ENCODE measurements around the gene MID1.

Gene MID1

DNA sequence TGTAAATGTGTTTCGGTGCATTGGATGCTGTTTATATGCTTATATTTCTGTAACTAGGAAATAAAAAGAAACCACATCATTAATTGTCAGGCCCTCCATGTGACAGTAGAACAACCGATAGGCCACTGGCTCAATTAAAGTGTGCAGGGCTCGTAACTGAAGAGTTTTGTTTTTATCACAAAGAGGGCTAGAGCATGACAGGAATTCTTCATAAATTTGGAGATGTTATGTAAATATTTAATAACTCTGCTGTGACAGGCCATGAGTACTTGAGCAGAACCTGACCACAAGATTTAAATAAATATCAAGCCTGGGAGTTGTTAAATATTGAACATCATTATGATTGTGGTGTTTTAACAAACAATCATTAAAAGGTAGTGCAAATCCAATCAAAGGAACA, 55.9 kb downstream of the MID1 start:
- Histone ChIP-seq H3K27me3 (ENCODE audit: insufficient read depth, low read length) (no peaks in the 10 kb centered on the region), H3K4me1 (ENCODE audit: control insufficient read depth, insufficient read depth, low read length, unreplicated experiment) (peaks cover 7% of the 10 kb centered on the region), H3K79me2 (ENCODE audit: control insufficient read depth, insufficient read depth, low read length, unreplicated experiment) (peaks cover 29% of the 10 kb centered on the region), H2AFZ (ENCODE audit: low read length, unreplicated experiment) (no peak overlapping the region), H3K36me3 (ENCODE audit: insufficient read depth, low read length) (peaks cover 20% of the 10 kb centered on the region), H3K4me3 (ENCODE audit: low read depth, low read length) (no peak overlapping the region), H3K27ac (ENCODE audit: low read depth, low read length) (no peak overlapping the region)

DNA sequence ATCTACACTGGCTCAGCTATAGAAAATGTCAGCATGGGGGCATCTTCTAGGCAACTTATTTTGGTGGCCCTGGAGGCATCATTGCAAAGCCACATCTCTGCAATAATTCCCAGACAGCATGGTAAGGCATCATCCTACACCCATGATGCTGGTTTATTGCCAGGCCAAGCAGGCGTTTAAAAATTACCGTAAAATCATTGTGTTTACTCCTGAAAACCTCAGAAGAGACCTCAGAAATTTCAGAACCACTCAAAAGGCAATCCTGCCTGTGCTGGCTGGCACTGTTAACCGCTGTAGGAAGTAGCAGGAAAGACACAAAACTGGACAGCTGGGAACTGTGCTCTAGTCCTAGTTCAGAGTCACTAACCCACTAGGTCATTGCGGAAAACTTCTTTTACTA, 63.2 kb downstream of the MID1 start:
- H3K79me2 ChIP-seq (ENCODE audit: control insufficient read depth, insufficient read depth, low read length, unreplicated experiment), result peaks cover 37% of the 10 kb centered on the region
- H3K27me3 ChIP-seq (ENCODE audit: insufficient read depth, low read length), result no peaks in the 10 kb centered on the region

DNA sequence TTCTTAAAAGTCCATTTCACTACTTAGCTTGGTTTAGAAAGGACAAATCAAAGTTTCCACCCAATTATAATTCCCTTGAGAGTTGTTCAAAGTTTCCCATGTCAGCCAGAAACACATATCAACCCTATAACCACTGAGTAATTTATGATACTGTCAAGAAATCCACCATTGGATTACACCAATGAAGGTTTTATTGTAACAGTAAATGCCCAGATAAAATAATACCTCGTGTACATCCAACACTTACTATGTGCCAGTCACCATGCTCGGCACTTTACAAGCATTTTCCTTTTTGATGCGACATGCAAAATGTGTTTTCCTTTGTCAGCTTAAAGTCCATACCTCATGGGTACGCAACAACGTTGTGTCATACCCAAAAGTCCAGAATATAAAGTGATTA, 64.0 kb downstream of the MID1 start:
- Histone ChIP-seq H2AFZ (ENCODE audit: low read length, unreplicated experiment) (no peak overlapping the region), H3K27me3 (ENCODE audit: insufficient read depth, low read length) (no peaks in the 10 kb centered on the region), H3K79me2 (ENCODE audit: control insufficient read depth, insufficient read depth, low read length, unreplicated experiment) (peaks cover 37% of the 10 kb centered on the region), H3K4me3 (ENCODE audit: low read depth, low read length) (no peak overlapping the region), H3K36me3 (ENCODE audit: insufficient read depth, low read length) (no peaks in the 10 kb centered on the region), H3K27ac (ENCODE audit: low read depth, low read length) (no peak overlapping the region), H3K4me1 (ENCODE audit: control insufficient read depth, insufficient read depth, low read length, unreplicated experiment) (no peaks in the 10 kb centered on the region)

More for the DNA sequence above, 63.2 kb downstream of the MID1 start:
- no peak overlapping the region for H2AFZ ChIP-seq (ENCODE audit: low read length, unreplicated experiment)
- no peaks in the 10 kb centered on the region for H3K36me3 ChIP-seq (ENCODE audit: insufficient read depth, low read length)
- H3K4me1 ChIP-seq (ENCODE audit: control insufficient read depth, insufficient read depth, low read length, unreplicated experiment), result no peaks in the 10 kb centered on the region
- H3K27ac ChIP-seq (ENCODE audit: low read depth, low read length), result no peak overlapping the region
- H3K4me3 ChIP-seq (ENCODE audit: low read depth, low read length), result no peak overlapping the region

DNA sequence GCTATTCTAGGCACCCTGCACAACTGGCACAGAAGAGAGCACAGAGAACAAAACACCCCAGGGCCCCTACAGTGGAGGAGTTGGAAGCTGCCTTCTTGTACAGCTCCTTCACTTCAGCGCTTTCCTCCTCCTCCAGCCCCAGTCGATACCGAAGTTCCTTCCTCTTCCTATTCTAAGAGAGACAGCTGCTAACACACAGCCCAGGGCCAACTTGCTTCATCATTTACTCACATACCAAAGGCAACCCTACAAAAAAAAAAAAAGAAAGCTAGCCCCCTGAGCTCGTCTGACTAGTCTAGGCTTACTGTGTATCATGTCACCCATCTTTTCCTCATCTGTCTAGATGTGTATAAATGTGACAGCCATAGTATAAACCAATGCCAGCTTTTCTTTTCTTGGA, 64.5 kb downstream of the MID1 start:
- Histone ChIP-seq H3K79me2 (ENCODE audit: control insufficient read depth, insufficient read depth, low read length, unreplicated experiment) (peaks cover 37% of the 10 kb centered on the region), H2AFZ (ENCODE audit: low read length, unreplicated experiment) (no peak overlapping the region), H3K4me3 (ENCODE audit: low read depth, low read length) (no peak overlapping the region), H3K36me3 (ENCODE audit: insufficient read depth, low read length) (no peaks in the 10 kb centered on the region), H3K4me1 (ENCODE audit: control insufficient read depth, insufficient read depth, low read length, unreplicated experiment) (no peaks in the 10 kb centered on the region), H3K27ac (ENCODE audit: low read depth, low read length) (no peak overlapping the region), H3K27me3 (ENCODE audit: insufficient read depth, low read length) (no peaks in the 10 kb centered on the region)

DNA sequence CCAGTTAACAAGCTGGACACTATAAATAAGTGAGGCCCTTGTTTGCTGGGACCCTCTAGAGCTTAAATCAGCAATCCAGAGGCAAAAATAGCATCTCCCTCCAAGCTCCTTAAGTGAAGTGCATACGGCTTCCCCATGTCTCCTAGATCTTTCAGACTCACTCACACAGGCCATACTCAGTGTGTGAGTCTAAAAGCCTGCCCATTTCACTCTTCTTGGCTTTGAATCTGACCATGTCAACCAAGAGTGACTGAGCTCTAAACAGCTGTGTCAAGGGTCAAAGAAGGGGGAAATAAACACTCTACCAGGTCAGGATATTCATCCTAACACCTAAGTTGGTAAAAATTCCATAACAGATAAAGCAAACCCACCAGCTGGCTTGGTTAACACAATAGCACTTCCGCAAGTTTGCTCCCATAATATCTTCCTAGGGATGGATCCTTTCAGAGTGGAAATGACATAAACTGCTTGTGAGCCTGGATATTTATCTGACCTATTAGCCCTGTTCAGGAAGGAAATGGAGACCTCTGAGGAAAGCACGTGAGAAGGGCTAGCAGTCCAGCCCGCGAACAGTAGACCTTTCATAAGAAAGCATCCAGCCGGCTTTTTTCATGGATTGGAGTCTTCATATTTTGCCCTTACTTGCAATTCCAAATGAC, 65.6 kb downstream of the MID1 start:
- Histone ChIP-seq H2AFZ (ENCODE audit: low read length, unreplicated experiment) (no peak overlapping the region), H3K4me3 (ENCODE audit: low read depth, low read length) (no peak overlapping the region), H3K79me2 (ENCODE audit: control insufficient read depth, insufficient read depth, low read length, unreplicated experiment) (peaks cover 31% of the 10 kb centered on the region), H3K36me3 (ENCODE audit: insufficient read depth, low read length) (no peaks in the 10 kb centered on the region), H3K27ac (ENCODE audit: low read depth, low read length) (no peak overlapping the region), H3K27me3 (ENCODE audit: insufficient read depth, low read length) (no peaks in the 10 kb centered on the region), H3K4me1 (ENCODE audit: control insufficient read depth, insufficient read depth, low read length, unreplicated experiment) (peaks cover under 1% of the 10 kb centered on the region)

DNA sequence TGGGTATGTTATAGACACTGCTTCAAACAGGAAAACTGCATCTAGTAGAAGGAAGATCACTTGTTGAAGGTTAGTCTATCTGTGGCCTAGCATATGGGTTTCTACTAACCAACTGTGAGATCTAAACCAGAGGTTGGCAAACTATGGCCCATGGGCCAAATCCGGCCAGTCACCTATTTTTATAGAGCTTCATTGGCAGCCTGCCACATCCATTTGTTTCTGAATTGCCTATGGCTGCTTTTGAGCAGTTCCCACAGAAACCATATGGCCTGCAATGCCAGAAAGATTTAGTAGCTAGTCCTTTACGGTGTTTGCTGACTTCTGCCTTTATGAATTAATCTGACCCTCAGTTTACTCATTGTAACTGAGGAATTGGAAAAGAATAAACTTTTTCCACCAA, 71.1 kb downstream of the MID1 start:
- no peaks in the 10 kb centered on the region for H3K27me3 ChIP-seq (ENCODE audit: insufficient read depth, low read length)
- H2AFZ ChIP-seq (ENCODE audit: low read length, unreplicated experiment), result no peak overlapping the region
- H3K79me2 ChIP-seq (ENCODE audit: control insufficient read depth, insufficient read depth, low read length, unreplicated experiment), result peaks cover 10% of the 10 kb centered on the region
- no peak overlapping the region for H3K27ac ChIP-seq (ENCODE audit: low read depth, low read length)
- peaks cover 17% of the 10 kb centered on the region for H3K4me1 ChIP-seq (ENCODE audit: control insufficient read depth, insufficient read depth, low read length, unreplicated experiment)
- H3K36me3 ChIP-seq (ENCODE audit: insufficient read depth, low read length), result no peaks in the 10 kb centered on the region
- no peak overlapping the region for H3K4me3 ChIP-seq (ENCODE audit: low read depth, low read length)

DNA sequence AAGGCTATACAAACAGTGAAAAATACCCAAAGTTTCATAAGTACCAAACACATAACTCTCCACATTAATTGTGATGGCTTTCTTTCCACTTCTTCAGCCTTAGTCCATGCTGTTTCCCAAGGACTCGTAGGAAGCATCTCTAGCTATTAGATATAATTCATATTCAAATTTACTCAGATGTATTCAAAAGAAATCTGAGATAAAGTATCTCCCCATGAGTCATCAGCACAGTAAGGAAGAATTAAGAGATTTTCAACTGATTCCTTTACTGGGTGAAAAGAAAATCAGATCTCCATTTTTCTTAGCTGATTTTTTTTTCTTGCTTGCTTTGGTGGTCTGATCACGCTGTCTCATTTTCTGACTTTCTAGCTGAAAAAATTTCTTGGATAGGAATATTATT, 71.7 kb downstream of the MID1 start:
- no peak overlapping the region for H3K4me3 ChIP-seq (ENCODE audit: low read depth, low read length)
- H3K36me3 ChIP-seq (ENCODE audit: insufficient read depth, low read length), result no peaks in the 10 kb centered on the region
- H3K79me2 ChIP-seq (ENCODE audit: control insufficient read depth, insufficient read depth, low read length, unreplicated experiment), result peaks cover 10% of the 10 kb centered on the region
- no peak overlapping the region for H3K27ac ChIP-seq (ENCODE audit: low read depth, low read length)
- peaks cover 20% of the 10 kb centered on the region for H3K4me1 ChIP-seq (ENCODE audit: control insufficient read depth, insufficient read depth, low read length, unreplicated experiment)
- no peak overlapping the region for H2AFZ ChIP-seq (ENCODE audit: low read length, unreplicated experiment)
- no peaks in the 10 kb centered on the region for H3K27me3 ChIP-seq (ENCODE audit: insufficient read depth, low read length)

DNA sequence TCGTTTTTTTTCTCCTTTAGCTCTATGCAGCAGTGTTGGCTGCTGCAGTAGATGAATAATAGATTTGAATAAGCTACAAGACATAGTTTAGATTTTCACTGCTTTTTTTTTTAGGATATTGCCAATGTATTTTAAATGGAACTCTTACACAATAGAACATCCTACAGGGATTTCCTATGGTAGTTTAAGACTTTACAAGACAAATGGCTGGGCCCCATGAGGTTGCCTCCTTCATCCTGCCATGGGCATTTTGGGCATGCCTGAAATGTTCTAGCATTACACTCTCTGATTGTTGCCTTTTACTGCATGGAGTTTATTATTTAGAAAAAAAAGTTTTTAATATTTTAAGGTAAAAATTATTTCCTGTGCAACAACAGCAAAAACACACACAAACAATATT, 74.5 kb downstream of the MID1 start:
- Histone ChIP-seq H3K4me3 (ENCODE audit: low read depth, low read length) (no peak overlapping the region), H3K27ac (ENCODE audit: low read depth, low read length) (no peak overlapping the region), H3K79me2 (ENCODE audit: control insufficient read depth, insufficient read depth, low read length, unreplicated experiment) (peaks cover 13% of the 10 kb centered on the region), H3K27me3 (ENCODE audit: insufficient read depth, low read length) (no peaks in the 10 kb centered on the region), H2AFZ (ENCODE audit: low read length, unreplicated experiment) (no peak overlapping the region), H3K36me3 (ENCODE audit: insufficient read depth, low read length) (no peaks in the 10 kb centered on the region), H3K4me1 (ENCODE audit: control insufficient read depth, insufficient read depth, low read length, unreplicated experiment) (peaks cover 20% of the 10 kb centered on the region)

DNA sequence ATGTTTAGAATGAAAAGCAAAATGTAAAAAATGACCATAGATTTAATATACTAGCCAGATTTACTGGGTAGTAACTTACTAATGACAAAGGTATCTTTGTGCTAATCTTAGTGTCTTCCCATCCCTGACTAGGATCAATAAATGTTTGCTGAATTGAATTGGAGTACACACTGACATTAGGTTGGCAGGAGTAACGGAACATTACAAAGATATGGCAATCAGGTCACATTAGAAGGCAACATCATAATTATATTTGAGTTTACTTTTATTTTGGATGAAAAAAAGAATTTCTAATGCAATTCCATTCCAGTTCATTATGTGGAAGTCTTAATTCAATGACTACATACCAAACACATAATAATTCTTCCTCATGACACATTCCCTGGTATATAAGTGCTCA, 77.8 kb downstream of the MID1 start:
- H3K27ac ChIP-seq (ENCODE audit: low read depth, low read length), result no peak overlapping the region
- no peaks in the 10 kb centered on the region for H3K27me3 ChIP-seq (ENCODE audit: insufficient read depth, low read length)
- no peak overlapping the region for H2AFZ ChIP-seq (ENCODE audit: low read length, unreplicated experiment)
- peaks cover 6% of the 10 kb centered on the region for H3K4me1 ChIP-seq (ENCODE audit: control insufficient read depth, insufficient read depth, low read length, unreplicated experiment)
- H3K4me3 ChIP-seq (ENCODE audit: low read depth, low read length), result no peak overlapping the region
- no peaks in the 10 kb centered on the region for H3K36me3 ChIP-seq (ENCODE audit: insufficient read depth, low read length)
- H3K79me2 ChIP-seq (ENCODE audit: control insufficient read depth, insufficient read depth, low read length, unreplicated experiment), result peaks cover 3% of the 10 kb centered on the region

DNA sequence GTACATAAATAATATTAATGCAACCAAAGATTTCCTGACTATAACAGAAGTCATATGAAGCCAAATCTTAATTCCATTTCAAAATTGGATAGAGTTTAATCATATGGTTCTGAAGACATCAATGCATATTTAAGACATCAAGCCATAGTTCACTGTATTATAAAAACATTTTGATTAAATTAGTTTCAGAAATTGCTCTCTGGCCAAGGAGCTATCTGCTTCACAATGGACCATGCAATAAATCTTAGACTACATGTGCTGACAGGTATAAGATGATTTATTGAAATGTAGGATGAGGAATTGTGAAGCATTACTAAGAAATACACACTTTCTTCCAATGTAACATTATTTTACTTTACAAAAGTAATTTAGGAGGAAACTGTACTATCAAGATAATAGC, 81.6 kb downstream of the MID1 start:
- Histone ChIP-seq H3K27ac (ENCODE audit: low read depth, low read length) (no peak overlapping the region), H3K36me3 (ENCODE audit: insufficient read depth, low read length) (no peaks in the 10 kb centered on the region), H3K79me2 (ENCODE audit: control insufficient read depth, insufficient read depth, low read length, unreplicated experiment) (peaks cover 5% of the 10 kb centered on the region), H3K4me3 (ENCODE audit: low read depth, low read length) (no peak overlapping the region), H2AFZ (ENCODE audit: low read length, unreplicated experiment) (no peak overlapping the region), H3K27me3 (ENCODE audit: insufficient read depth, low read length) (no peaks in the 10 kb centered on the region), H3K4me1 (ENCODE audit: control insufficient read depth, insufficient read depth, low read length, unreplicated experiment) (peaks cover 24% of the 10 kb centered on the region)

DNA sequence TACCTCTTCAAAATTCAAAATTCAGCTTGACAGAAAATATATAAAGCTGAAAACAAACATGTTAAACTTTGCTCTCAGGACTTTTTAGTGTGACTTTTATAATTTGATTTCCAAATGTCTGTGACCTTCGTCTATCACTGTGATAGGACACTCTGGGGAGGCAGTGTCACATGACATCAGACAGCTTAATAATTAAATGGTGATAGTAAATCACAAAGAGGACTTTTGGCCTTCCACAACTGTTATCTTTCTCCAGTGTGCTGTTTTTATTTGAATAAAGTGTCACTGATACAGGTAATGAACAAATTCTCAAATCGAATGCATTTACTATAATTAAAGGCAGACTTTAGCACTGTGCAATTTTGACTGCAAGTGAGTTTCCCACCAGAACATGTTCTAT, 83.1 kb downstream of the MID1 start:
- H3K79me2 ChIP-seq (ENCODE audit: control insufficient read depth, insufficient read depth, low read length, unreplicated experiment), result peaks cover 2% of the 10 kb centered on the region
- no peaks in the 10 kb centered on the region for H3K36me3 ChIP-seq (ENCODE audit: insufficient read depth, low read length)
- no peak overlapping the region for H3K27ac ChIP-seq (ENCODE audit: low read depth, low read length)

More for the DNA sequence above, 83.1 kb downstream of the MID1 start:
- peaks cover 28% of the 10 kb centered on the region for H3K4me1 ChIP-seq (ENCODE audit: control insufficient read depth, insufficient read depth, low read length, unreplicated experiment)
- H3K27me3 ChIP-seq (ENCODE audit: insufficient read depth, low read length), result no peaks in the 10 kb centered on the region
- H2AFZ ChIP-seq (ENCODE audit: low read length, unreplicated experiment), result no peak overlapping the region
- H3K4me3 ChIP-seq (ENCODE audit: low read depth, low read length), result no peak overlapping the region
